Esophagus (tissue), 2 donors: ENCODE results near the gene GUCY1A1. TPM values are rescaled to one million over a fixed set of nuclear protein-coding genes. Genes with fewer than 3 reads are reported as not detected.

Experiments
- H3K27ac ChIP-seq, 2 donors: one replicate each; pipeline ENCODE4 v1.5.1; 2013; ENCODE audit warnings: low read depth in 2 of 2, mild to moderate bottlenecking in 2 of 2, inconsistent platforms in 1 of 2, low read length in 1 of 2, moderate library complexity in 1 of 2
- H3K27me3 ChIP-seq, 2 donors: one replicate each; pipeline ENCODE4 v1.6.1; 2013; ENCODE audit warnings: low read length in 2 of 2, control low read depth in 1 of 2, mild to moderate bottlenecking in 1 of 2; ENCODE audit not compliant: insufficient read depth in 2 of 2, control insufficient read depth in 1 of 2
- H3K36me3 ChIP-seq, 2 donors: one replicate each; pipeline ENCODE4 v1.6.1; 2013; ENCODE audit warnings: low read length in 1 of 2; ENCODE audit not compliant: control insufficient read depth in 2 of 2, insufficient read depth in 2 of 2
- H3K4me1 ChIP-seq, 2 donors: one replicate each; pipeline ENCODE4 v1.6.1; 2013; ENCODE audit warnings: low read length in 1 of 2; ENCODE audit not compliant: control insufficient read depth in 2 of 2, insufficient read depth in 2 of 2
- H3K4me3 ChIP-seq, 2 donors: one replicate each; pipeline ENCODE4 v1.5.1; 2013; ENCODE audit warnings: low read length in 2 of 2, mild to moderate bottlenecking in 2 of 2, low read depth in 1 of 2, moderate library complexity in 1 of 2
- H3K9me3 ChIP-seq, 2 donors: one replicate each; pipeline ENCODE4 v1.6.1; 2013; ENCODE audit warnings: mild to moderate bottlenecking in 2 of 2, low read depth in 1 of 2, low read length in 1 of 2, moderate library complexity in 1 of 2; ENCODE audit not compliant: control insufficient read depth in 2 of 2, insufficient read depth in 1 of 2
- WGBS, 2 donors: extraction: QIAGEN DNeasy Blood & Tissue Kit; methylation state at CpG; one replicate each; pipeline ENCODE4 v1.1.7; 2013; 5-methylcytosine and 5-hydroxymethylcytosine counted together
- polyA plus RNA-seq, 2 donors: library from polyadenylated mRNA; stranded (reverse); fragments of 200-250 nt; gene quantifications; one replicate each; pipeline ENCODE4 v1.2.3, GENCODE V29; 2013
- donor health status: healthy with polysubstance abuse.
- donor health status: Bipolar disorder and iron deficiency.

GUCY1A1 gene
- polyA plus RNA-seq, 2 donors: 0.67 to 0.81 TPM

DNA sequence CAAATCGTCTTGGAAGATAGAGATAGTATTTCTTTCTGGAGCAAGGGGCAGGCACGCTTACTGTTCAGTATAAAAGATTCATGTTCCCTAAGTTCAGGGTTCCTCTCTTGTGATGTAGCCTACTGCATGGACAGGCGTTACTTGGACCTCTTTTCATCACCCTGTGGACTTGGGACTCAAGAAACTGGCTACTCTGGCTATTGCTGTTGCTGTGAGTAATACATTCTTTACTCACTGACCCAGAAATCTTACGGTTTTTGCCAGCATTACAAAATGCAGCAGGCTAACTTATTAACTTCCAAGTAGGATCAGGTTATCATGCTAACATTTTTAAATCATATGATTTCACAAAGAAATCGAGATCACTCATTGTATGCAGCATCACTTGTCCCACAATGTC, 79.3 kb downstream of the GUCY1A1 start:
- Histone ChIP-seq H3K9me3 (no peaks in the 10 kb centered on the region), H3K4me1 (no peaks in the 10 kb centered on the region), H3K27me3 (no peaks in the 10 kb centered on the region), H3K36me3 (no peaks in the 10 kb centered on the region), H3K27ac (no peak overlapping the region), H3K4me3 (no peak overlapping the region)
- WGBS, 2 donors: 77 to 78% methylated on average over 5 of the region's 5 CpGs

GRCh38 chr4:155748039-155748438, 81.4 kb downstream of the GUCY1A1 start:
- Histone ChIP-seq H3K27me3 (no peaks in the 10 kb centered on the region), H3K4me3 (no peak overlapping the region), H3K27ac (no peak overlapping the region), H3K9me3 (no peaks in the 10 kb centered on the region), H3K4me1 (no peaks in the 10 kb centered on the region), H3K36me3 (no peaks in the 10 kb centered on the region)
- WGBS, 2 donors: 75 to 93% methylated on average over 2 of the region's 2 CpGs

- Histone ChIP-seq H3K4me1 (no peaks in the 10 kb centered on the region), H3K36me3 (no peaks in the 10 kb centered on the region), H3K4me3 (no peak overlapping the region), H3K27me3 (no peaks in the 10 kb centered on the region), H3K27ac (no peak overlapping the region), H3K9me3 (no peaks in the 10 kb centered on the region)
- 89 to 91% methylated on average over 5 of the region's 5 CpGs for WGBS, 2 donors
Observed at GRCh38 chr4:155749041-155749440, 82.4 kb downstream of the GUCY1A1 start.

DNA sequence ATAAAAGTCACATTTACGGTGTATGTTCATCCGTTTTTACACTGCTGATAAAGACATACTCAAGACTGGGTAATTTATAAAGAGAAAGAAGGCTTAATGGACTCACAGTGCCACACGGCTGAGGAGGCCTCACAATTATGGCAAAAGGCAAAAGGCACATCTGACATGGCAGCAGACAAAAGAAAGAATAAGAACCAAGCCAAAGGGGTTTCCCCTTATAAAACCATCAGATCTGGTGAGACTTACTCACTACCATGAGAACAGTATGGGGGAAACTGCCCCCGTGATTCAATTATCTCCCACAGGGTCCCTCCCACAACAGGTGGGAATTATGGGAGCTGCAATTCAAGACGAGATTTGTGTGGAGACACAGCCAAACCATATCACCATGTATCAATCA, 84.9 kb downstream of the GUCY1A1 start:
- no peaks in the 10 kb centered on the region for H3K4me1 ChIP-seq
- WGBS, 2 donors: 79 to 91% methylated on average over 5 of the region's 5 CpGs

DNA sequence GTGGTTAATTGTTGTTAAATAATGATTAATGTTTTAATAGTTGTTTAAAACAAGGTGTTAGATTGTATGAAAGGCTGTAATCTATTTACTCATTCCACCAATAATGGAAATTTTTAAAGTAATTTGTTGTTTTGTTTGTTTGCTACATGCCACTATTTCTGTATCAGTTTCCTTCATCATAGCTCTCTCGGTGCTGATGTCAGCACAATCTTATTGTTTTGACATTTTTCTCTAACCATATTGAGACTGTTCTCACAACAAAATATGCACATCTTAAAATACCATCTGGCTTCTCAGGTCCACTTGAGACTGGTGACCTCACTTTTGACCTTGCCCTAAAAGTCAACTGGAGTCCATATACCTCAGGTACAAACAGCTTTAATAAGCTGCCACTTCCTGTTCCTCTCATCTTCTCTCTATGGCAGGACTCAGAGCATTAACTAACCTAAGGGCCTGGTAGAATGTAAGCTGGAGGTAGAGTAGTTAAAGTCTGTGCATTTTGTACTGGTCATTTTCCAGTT, 91.2 kb downstream of the GUCY1A1 start:
- no peak overlapping the region for H3K4me3 ChIP-seq
- H3K27ac ChIP-seq: no peak overlapping the region
- no peaks in the 10 kb centered on the region for H3K9me3 ChIP-seq
- H3K27me3 ChIP-seq: no peaks in the 10 kb centered on the region
- no peaks in the 10 kb centered on the region for H3K36me3 ChIP-seq
- peaks cover 0 to 2% of the 10 kb centered on the region in 2 donors for H3K4me1 ChIP-seq
- WGBS, 2 donors: 93 to 94% methylated on average over 1 of the region's 1 CpG

More for the DNA sequence above, 84.9 kb downstream of the GUCY1A1 start:
- H3K9me3 ChIP-seq: no peaks in the 10 kb centered on the region
- no peak overlapping the region for H3K4me3 ChIP-seq
- no peak overlapping the region for H3K27ac ChIP-seq
- H3K36me3 ChIP-seq: no peaks in the 10 kb centered on the region
- H3K27me3 ChIP-seq: no peaks in the 10 kb centered on the region

GRCh38 chr4:155758481-155759371, 92.1 kb downstream of the GUCY1A1 start, which contains the start of gene GUCY1B1:
Gene GUCY1B1 (plus strand): TSS chr4:155759021. CDS start chr4:155759141, 120 bp downstream.
- Histone ChIP-seq H3K36me3 (no peaks in the 10 kb centered on the region), H3K27ac (peak within 1 kb of the TSS; percentile 79 to 80), H3K4me3 (peak within 1 kb of the TSS; percentile 45 to 56), H3K27me3 (no peaks in the 10 kb centered on the region), H3K9me3 (no peaks in the 10 kb centered on the region), H3K4me1 (peaks cover 0 to 2% of the 10 kb centered on the region in 2 donors)
- 10 to 15% methylated on average over 46 to 51 of the region's 51 CpGs for WGBS, 2 donors

GRCh38 chr4:155759372-155760252, 93.0 kb downstream of the GUCY1A1 start:
- peak overlapping the region; percentile 45 to 56 for H3K4me3 ChIP-seq
- WGBS, 2 donors: 1% methylated on average over 69 to 77 of the region's 77 CpGs
- H3K9me3 ChIP-seq: no peaks in the 10 kb centered on the region
- peaks cover 0 to 2% of the 10 kb centered on the region in 2 donors for H3K4me1 ChIP-seq
- no peaks in the 10 kb centered on the region for H3K36me3 ChIP-seq
- peak overlapping the region; percentile 79 to 80 for H3K27ac ChIP-seq
- no peaks in the 10 kb centered on the region for H3K27me3 ChIP-seq

DNA sequence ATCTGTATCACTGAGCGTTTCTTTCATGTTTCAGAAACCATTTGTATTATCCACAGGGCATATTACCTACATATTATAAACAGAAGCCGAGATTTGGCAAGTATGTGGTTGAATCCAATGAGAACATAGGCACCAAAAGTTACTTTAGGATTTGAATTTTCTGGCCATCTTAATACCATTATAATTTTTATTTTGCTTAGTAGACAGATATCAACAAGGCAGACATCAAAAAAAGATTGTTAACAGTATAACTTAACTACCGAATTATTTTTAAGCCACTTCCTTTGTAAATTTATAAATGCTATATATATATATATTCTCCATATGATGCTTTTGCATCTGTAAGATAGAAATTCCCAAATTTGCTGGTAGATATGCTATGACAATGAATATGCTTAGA, 94.4 kb downstream of the GUCY1A1 start:
- peaks cover 0 to 2% of the 10 kb centered on the region in 2 donors for H3K4me1 ChIP-seq
- no peak overlapping the region for H3K27ac ChIP-seq
- no peaks in the 10 kb centered on the region for H3K9me3 ChIP-seq
- no peak overlapping the region for H3K4me3 ChIP-seq
- WGBS, 2 donors: 81 to 91% methylated on average over 3 of the region's 3 CpGs
- no peaks in the 10 kb centered on the region for H3K36me3 ChIP-seq
- no peaks in the 10 kb centered on the region for H3K27me3 ChIP-seq

- Histone ChIP-seq H3K27ac (no peak overlapping the region), H3K27me3 (no peaks in the 10 kb centered on the region), H3K9me3 (no peaks in the 10 kb centered on the region), H3K36me3 (no peaks in the 10 kb centered on the region), H3K4me1 (peaks cover 0 to 2% of the 10 kb centered on the region in 2 donors), H3K4me3 (no peak overlapping the region)
Observed at GRCh38 chr4:155761916-155762315, 95.3 kb downstream of the GUCY1A1 start.
